ENCODE data around the gene LCLAT1.

DNA sequence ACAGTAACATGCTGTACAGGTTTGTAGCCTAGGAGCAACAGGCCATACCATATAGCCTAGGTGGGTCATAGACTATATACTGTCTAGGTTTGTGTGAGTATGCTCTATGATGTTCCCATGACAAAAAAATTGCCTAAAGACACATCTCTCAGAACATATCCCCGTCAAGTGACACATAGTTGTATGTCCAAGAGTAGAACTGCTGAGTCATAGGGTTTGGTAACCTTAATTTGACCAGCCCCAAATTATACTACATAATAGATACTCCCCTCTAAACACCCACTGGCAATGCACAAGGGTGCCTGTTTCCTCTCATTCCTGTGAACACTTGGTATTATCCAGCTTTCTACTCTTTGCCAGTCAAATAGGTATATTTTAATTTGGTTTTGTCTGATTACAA, 161.6 kb downstream of the LCLAT1 start:
- TF ChIP-seq, protein P1, sequence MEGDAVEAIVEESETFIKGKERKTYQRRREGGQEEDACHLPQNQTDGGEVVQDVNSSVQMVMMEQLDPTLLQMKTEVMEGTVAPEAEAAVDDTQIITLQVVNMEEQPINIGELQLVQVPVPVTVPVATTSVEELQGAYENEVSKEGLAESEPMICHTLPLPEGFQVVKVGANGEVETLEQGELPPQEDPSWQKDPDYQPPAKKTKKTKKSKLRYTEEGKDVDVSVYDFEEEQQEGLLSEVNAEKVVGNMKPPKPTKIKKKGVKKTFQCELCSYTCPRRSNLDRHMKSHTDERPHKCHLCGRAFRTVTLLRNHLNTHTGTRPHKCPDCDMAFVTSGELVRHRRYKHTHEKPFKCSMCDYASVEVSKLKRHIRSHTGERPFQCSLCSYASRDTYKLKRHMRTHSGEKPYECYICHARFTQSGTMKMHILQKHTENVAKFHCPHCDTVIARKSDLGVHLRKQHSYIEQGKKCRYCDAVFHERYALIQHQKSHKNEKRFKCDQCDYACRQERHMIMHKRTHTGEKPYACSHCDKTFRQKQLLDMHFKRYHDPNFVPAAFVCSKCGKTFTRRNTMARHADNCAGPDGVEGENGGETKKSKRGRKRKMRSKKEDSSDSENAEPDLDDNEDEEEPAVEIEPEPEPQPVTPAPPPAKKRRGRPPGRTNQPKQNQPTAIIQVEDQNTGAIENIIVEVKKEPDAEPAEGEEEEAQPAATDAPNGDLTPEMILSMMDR (IDR thresholded peaks at IDR 0.05; ENCODE audit: insufficient read depth, low read length, poor library complexity, severe bottlenecking), result no peak
- no peak for TF ChIP-seq EZH2phosphoT487 (conservative IDR thresholded peaks at IDR 0.05; ENCODE audit: low read length)
